K562 (cell line): ENCODE data around the gene ZNF350. TPM values are rescaled to one million over a fixed set of nuclear protein-coding genes. Genes with fewer than 3 reads are reported as not detected.

Experiments
- ATAC-seq: fragments of 200-7000 bp; cut with Tn5 transposase; 3 replicates; pipeline ENCODE4 v1.9.1; 2020; ENCODE audit warnings: moderate library complexity
- BruUV-seq: library from RNA; stranded (reverse); fragments of 400-500 nt; replicated peaks from 2 replicates; lab custom pipeline; 2021; lab: Mats Ljungman, UMichigan
- CTCF ChIA-PET: fragments of 300-600 bp; formaldehyde crosslinking; extraction: SDS; loops from one replicate; lab custom pipeline; 2021; ENCODE audit warnings: low intra/inter-chr PET ratio; lab: Yijun Ruan, JAX
- POLR2A ChIA-PET: fragments of 300-600, 350-650 bp; sonication (Branson Sonifier 250); formaldehyde crosslinking; extraction: SDS; loops from one replicate; lab custom pipeline; 2021; ENCODE audit warnings: antibody characterized with exemption, inconsistent platforms; lab: Yijun Ruan, JAX
- DNase-seq, 4 experiments: peaks; one replicate each; pipeline versions ENCODE4 v3.0.0 to v3.0.0-alpha.2; 2011 to 2018; ENCODE audit warnings: low spot score in 3 of 4, mixed read lengths in 3 of 4; ENCODE audit errors: extremely low read depth in 1 of 4
- FAIRE-seq: peaks from 2 replicates; lab custom pipeline; 2011; peaks lifted over from hg19 to GRCh38; lab: Jason Lieb, UNC
- H2AFZ ChIP-seq: 2 replicates; pipeline ENCODE4 v1.6.0; 2011; ENCODE audit warnings: low read depth, low read length, control low read depth, inconsistent platforms
- H3K27ac ChIP-seq: fragments of 200-600 bp; 3 replicates; pipeline ENCODE4 v1.8.0; 2011; ENCODE audit warnings: low read depth, mild to moderate bottlenecking, control low read depth, inconsistent platforms, low read length, moderate library complexity, mixed read lengths; ENCODE audit errors: extremely low read depth
- H3K27me3 ChIP-seq, 2 experiments: fragments of 300-600 bp in 1 of 2; 2 replicates in 1 of 2; 3 replicates in 1 of 2; pipeline versions ENCODE4 v1.6.0 to v1.8.0; 2011; ENCODE audit warnings: inconsistent platforms in 2 of 2, low read length in 2 of 2, mild to moderate bottlenecking in 1 of 2, mixed read lengths in 1 of 2, moderate library complexity in 1 of 2; ENCODE audit not compliant: control insufficient read depth in 2 of 2, insufficient read depth in 2 of 2
- H3K36me3 ChIP-seq: fragments of 300-600 bp; 3 replicates; pipeline ENCODE4 v1.8.0; 2011; ENCODE audit warnings: mild to moderate bottlenecking, low read length, inconsistent platforms; ENCODE audit not compliant: control insufficient read depth, insufficient read depth
- H3K4me1 ChIP-seq, 2 experiments: fragments of 200-600 bp in 1 of 2; replicated peaks in 1 of 2; 2 replicates in 1 of 2; 3 replicates in 1 of 2; pipeline versions ENCODE4 v1.5.1 to v1.8.0; 2011; ENCODE audit warnings: inconsistent platforms in 2 of 2, low read length in 2 of 2, mild to moderate bottlenecking in 1 of 2, mixed read lengths in 1 of 2, moderate library complexity in 1 of 2; ENCODE audit not compliant: control insufficient read depth in 2 of 2, insufficient read depth in 2 of 2
- H3K4me2 ChIP-seq: 2 replicates; pipeline ENCODE4 v1.6.1; 2011; ENCODE audit warnings: low read length, control low read depth, inconsistent platforms, mixed read lengths; ENCODE audit not compliant: insufficient read depth
- H3K4me3 ChIP-seq: fragments of 200-600 bp; sonication (generic), shearing (Covaris generic); 2 replicates; pipeline ENCODE4 v1.5.1; 2016; ENCODE audit warnings: control low read depth, inconsistent platforms
- H3K79me2 ChIP-seq: fragments of 200-600 bp; 3 replicates; pipeline ENCODE4 v1.8.0; 2011; ENCODE audit warnings: low read length, inconsistent platforms; ENCODE audit not compliant: control insufficient read depth, insufficient read depth
- H3K9ac ChIP-seq, 2 experiments: 2 replicates each; pipeline versions ENCODE4 v1.6.0 to v1.6.1; 2011; ENCODE audit warnings: low read depth in 2 of 2, low read length in 2 of 2, control low read depth in 1 of 2, inconsistent platforms in 1 of 2, mild to moderate bottlenecking in 1 of 2, mixed read lengths in 1 of 2; ENCODE audit not compliant: insufficient read depth in 1 of 2
- H3K9me1 ChIP-seq: one replicate; pipeline ENCODE4 v1.6.0; 2011; ENCODE audit warnings: inconsistent platforms, mild to moderate bottlenecking, low read length, moderate library complexity; ENCODE audit not compliant: control insufficient read depth, insufficient read depth
- H3K9me3 ChIP-seq: replicated peaks from 2 replicates; pipeline ENCODE4 v1.5.1; 2011; ENCODE audit warnings: low read depth, low read length, inconsistent platforms; ENCODE audit not compliant: control insufficient read depth, insufficient read depth
- H4K20me1 ChIP-seq: replicated peaks from 2 replicates; pipeline ENCODE4 v1.6.1; 2011; ENCODE audit warnings: low read length, inconsistent platforms, mixed read lengths; ENCODE audit not compliant: control insufficient read depth, insufficient read depth
- DACH1 ChIP-seq: fragments of 450-650 bp; IDR thresholded peaks from 2 replicates; pipeline ENCODE4 v1.6.1; 2018; ENCODE audit not compliant: partially characterized antibody
- ETV1 ChIP-seq: fragments of 450-650 bp; conservative IDR thresholded peaks from 2 replicates; pipeline ENCODE4 v1.6.1; 2016; ENCODE audit warnings: missing genetic modification characterization, control low read depth, low read depth, missing compliant biosample characterization
- IFI16 ChIP-seq: fragments of 250-450 bp; sonication (Bioruptor Pico); IDR thresholded peaks from 2 replicates; pipeline ENCODE4 v2.1.2; 2022; ENCODE audit warnings: mild to moderate bottlenecking, inconsistent platforms
- MIER1 ChIP-seq: fragments of 450-650 bp; IDR thresholded peaks from 2 replicates; pipeline ENCODE4 v1.6.1; 2016; ENCODE audit warnings: antibody characterized with exemption, mild to moderate bottlenecking, low read depth
- RAD51 ChIP-seq: fragments of 450-650 bp; IDR thresholded peaks from 2 replicates; pipeline ENCODE4 v1.7.1; 2016; ENCODE audit warnings: low read depth, mild to moderate bottlenecking, borderline replicate concordance
- RCOR1 ChIP-seq, 2 experiments: IDR thresholded peaks; 2 replicates each; pipeline ENCODE4 v1.6.1; 2012; ENCODE audit warnings: low read depth in 2 of 2, low read length in 2 of 2, borderline replicate concordance in 1 of 2, improper control_type of control experiment in 1 of 2
- TRIM28 ChIP-seq: fragments of 450-650 bp; IDR thresholded peaks from 2 replicates; pipeline ENCODE4 v1.6.1; 2017
- ZBTB1 ChIP-seq: sonication (generic); formaldehyde crosslinking; IDR thresholded peaks from 2 replicates; pipeline ENCODE4 v1.8.1; 2023; ENCODE audit warnings: missing genetic modification reagents, low read depth, mild to moderate bottlenecking, borderline replicate concordance
- ZBTB9 ChIP-seq: fragments of 450-650 bp; formaldehyde crosslinking; IDR thresholded peaks from 2 replicates; pipeline ENCODE4 v1.4.0; 2020; ENCODE audit warnings: mild to moderate bottlenecking, moderate library complexity
- ZNF75A ChIP-seq: fragments of 450-650 bp; formaldehyde crosslinking; IDR thresholded peaks from 2 replicates; pipeline ENCODE4 v1.4.0; 2020; ENCODE audit warnings: mild to moderate bottlenecking
- WGBS: fragments of 100-300 bp; shearing (Covaris generic); methylation state at CpG from one replicate; pipeline ENCODE4 v1.1.6; 2016; ENCODE audit warnings: low coverage, mixed read lengths; ENCODE audit not compliant: insufficient coverage; ENCODE audit errors: missing lambda C conversion rate; 5-methylcytosine and 5-hydroxymethylcytosine counted together
- in situ Hi-C: fragments of 300-500 bp; cut with MboI; formaldehyde crosslinking; loops from 4 replicates; pipeline ENCODE4 v1.15.0; 2018; ENCODE audit warnings: inconsistent platforms, mixed read lengths
- intact Hi-C: fragments of 100-400 bp; cut with micrococcal nuclease; formaldehyde crosslinking; loops from 2 replicates; pipeline ENCODE4 v1.14.2; 2022
- polyA plus RNA-seq, 8 experiments: library from polyadenylated mRNA; depleted of rRNA in 4 of 8; stranded (reverse) in 5 of 8; unstranded in 3 of 8; fragments of >200 nt; fragmentation: Nextera tagmentation in 2 of 8; fragmentation: Illumina TruSeq in 1 of 8; extraction: Ambion mirVana in 2 of 8; extraction: Trizol in 1 of 8; gene quantifications; 2 replicates each; pipeline versions ENCODE4 v1.2.1 to v1.2.3, GENCODE V29; 2011 to 2014; ENCODE audit warnings: inconsistent platforms in 1 of 8, missing spikeins in 1 of 8
- total RNA-seq, 7 experiments: library from RNA; depleted of rRNA in 6 of 7; stranded (reverse); fragments of >200 nt in 6 of 7; fragmentation: Illumina TruSeq in 2 of 7; extraction: Trizol in 2 of 7; gene quantifications; 2 replicates each; pipeline versions ENCODE4 v1.2.1 to v1.2.3, GENCODE V29; 2011 to 2021; ENCODE audit warnings: low replicate concordance in 1 of 7
- TF ChIP-seq, protein P1 (sequence below): fragments of 450-650 bp; IDR thresholded peaks from 2 replicates; pipeline ENCODE4 v1.6.1; 2016; ENCODE audit warnings: low read depth
- TF ChIP-seq, protein P2 (sequence below): fragments of 450-650 bp; IDR thresholded peaks from 2 replicates; pipeline ENCODE4 v1.6.1; 2018; ENCODE audit warnings: mild to moderate bottlenecking, low read depth; ENCODE audit not compliant: partially characterized antibody

ZNF350 gene
- total and polyA plus RNA-seq, 9 of the 15 experiments (the other 6 are each of a cell fraction or from before 2014, with no cell fraction given), result 1.7 to 4.8 (median 2.9) TPM

DNA sequence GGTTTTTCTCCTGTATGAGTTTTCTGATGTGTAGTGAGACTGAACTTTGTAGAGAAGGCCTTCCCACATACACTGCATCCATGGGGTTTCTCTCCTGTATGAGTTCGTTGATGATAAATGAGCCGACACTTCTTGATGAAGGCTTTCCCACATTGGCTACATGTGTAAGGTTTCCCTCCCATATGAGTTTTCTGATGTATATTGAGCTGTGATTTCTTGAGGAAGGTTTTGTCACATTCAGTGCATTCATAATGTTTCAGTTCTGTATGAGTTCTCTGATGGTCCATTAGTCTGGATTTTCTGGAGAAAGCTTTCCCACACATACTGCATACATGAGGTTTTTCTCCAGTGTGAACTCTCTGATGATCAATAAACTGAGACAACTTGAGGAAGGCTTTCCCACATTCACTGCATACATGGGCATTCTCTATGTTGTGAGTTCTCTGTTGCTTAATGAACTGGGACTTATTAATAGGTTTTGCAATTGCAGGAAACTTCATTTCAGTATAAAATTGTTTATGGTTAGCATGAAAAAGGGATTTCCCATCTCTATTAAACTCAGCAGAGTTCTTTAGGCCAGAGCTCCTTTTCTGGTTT is 7.5 kb upstream of the ZNF350 start:
- H4K20me1 ChIP-seq, result no peaks in the 10 kb centered on the region
- H3K27ac ChIP-seq, result no peak overlapping the region
- H3K9ac ChIP-seq, result no peak overlapping the region
- no peaks in the 10 kb centered on the region for H3K79me2 ChIP-seq
- no peaks in the 10 kb centered on the region for H3K27me3 ChIP-seq
- CTCF ChIA-PET, result interaction anchor here (0.6 kb wide), 1 partner anchor 356 kb away, joined by 3 read pairs; no protein-coding TSS in a partner anchor
- FAIRE-seq, result no peak
- no peaks in the 10 kb centered on the region for H3K4me1 ChIP-seq
- intact Hi-C loops (no loop called here), in situ Hi-C loops (no loop called here)
- H3K36me3 ChIP-seq, result no peaks in the 10 kb centered on the region
- H3K9me3 ChIP-seq, result peaks cover 21% of the 10 kb centered on the region
- no peak overlapping the region for H3K4me3 ChIP-seq
- no peak for DNase-seq
- H3K4me2 ChIP-seq, result no peak overlapping the region
- no peaks in the 10 kb centered on the region for H3K9me1 ChIP-seq
- no TSS peak for BruUV-seq
- POLR2A ChIA-PET, result no interaction called here
- 22% methylated on average over 2 of the region's 2 CpGs for WGBS
- ATAC-seq, result no peak
- H2AFZ ChIP-seq, result no peak overlapping the region
- TF ChIP-seq MIER1, result no peak
- no peak for TF ChIP-seq RCOR1 (IDR thresholded peaks at IDR 0.05; ENCODE audit: borderline replicate concordance in 1 of 2, low read depth in 2 of 2, low read length in 2 of 2)
- peak; percentile 94 for TF ChIP-seq ZNF75A (CRISPR knock-in tag)
- no peak for TF ChIP-seq DACH1
- TF ChIP-seq, protein P1, sequence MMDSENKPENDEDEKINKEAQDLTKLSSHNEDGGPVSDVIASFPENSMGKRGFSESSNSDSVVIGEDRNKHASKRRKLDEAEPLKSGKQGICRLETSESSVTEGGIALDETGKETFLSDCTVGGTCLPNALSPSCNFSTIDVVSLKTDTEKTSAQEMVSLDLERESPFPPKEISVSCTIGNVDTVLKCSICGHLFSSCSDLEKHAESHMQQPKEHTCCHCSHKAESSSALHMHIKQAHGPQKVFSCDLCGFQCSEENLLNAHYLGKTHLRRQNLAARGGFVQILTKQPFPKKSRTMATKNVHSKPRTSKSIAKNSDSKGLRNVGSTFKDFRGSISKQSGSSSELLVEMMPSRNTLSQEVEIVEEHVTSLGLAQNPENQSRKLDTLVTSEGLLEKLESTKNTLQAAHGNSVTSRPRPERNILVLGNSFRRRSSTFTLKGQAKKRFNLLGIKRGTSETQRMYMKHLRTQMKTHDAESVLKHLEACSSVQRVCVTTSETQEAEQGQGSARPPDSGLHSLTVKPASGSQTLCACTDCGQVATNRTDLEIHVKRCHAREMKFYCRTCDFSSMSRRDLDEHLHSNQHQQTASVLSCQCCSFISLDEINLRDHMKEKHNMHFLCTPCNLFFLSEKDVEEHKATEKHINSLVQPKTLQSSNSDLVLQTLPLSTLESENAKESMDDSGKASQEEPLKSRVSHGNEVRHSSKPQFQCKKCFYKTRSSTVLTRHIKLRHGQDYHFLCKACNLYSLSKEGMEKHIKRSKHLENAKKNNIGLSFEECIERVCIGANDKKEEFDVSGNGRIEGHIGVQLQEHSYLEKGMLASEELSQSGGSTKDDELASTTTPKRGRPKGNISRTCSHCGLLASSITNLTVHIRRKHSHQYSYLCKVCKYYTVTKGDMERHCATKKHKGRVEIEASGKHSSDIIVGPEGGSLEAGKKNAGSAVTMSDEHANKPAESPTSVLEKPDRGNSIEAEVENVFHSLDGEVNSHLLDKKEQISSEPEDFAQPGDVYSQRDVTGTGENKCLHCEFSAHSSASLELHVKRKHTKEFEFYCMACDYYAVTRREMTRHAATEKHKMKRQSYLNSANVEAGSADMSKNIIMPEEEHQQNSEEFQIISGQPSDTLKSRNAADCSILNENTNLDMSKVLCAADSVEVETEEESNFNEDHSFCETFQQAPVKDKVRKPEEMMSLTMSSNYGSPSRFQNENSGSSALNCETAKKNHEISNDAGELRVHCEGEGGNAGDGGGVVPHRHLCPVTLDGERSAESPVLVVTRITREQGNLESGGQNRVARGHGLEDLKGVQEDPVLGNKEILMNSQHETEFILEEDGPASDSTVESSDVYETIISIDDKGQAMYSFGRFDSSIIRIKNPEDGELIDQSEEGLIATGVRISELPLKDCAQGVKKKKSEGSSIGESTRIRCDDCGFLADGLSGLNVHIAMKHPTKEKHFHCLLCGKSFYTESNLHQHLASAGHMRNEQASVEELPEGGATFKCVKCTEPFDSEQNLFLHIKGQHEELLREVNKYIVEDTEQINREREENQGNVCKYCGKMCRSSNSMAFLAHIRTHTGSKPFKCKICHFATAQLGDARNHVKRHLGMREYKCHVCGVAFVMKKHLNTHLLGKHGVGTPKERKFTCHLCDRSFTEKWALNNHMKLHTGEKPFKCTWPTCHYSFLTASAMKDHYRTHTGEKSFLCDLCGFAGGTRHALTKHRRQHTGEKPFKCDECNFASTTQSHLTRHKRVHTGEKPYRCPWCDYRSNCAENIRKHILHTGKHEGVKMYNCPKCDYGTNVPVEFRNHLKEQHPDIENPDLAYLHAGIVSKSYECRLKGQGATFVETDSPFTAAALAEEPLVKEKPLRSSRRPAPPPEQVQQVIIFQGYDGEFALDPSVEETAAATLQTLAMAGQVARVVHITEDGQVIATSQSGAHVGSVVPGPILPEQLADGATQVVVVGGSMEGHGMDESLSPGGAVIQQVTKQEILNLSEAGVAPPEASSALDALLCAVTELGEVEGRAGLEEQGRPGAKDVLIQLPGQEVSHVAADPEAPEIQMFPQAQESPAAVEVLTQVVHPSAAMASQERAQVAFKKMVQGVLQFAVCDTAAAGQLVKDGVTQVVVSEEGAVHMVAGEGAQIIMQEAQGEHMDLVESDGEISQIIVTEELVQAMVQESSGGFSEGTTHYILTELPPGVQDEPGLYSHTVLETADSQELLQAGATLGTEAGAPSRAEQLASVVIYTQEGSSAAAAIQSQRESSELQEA, result no peak
- no peak for TF ChIP-seq RAD51
- TF ChIP-seq, protein P2, sequence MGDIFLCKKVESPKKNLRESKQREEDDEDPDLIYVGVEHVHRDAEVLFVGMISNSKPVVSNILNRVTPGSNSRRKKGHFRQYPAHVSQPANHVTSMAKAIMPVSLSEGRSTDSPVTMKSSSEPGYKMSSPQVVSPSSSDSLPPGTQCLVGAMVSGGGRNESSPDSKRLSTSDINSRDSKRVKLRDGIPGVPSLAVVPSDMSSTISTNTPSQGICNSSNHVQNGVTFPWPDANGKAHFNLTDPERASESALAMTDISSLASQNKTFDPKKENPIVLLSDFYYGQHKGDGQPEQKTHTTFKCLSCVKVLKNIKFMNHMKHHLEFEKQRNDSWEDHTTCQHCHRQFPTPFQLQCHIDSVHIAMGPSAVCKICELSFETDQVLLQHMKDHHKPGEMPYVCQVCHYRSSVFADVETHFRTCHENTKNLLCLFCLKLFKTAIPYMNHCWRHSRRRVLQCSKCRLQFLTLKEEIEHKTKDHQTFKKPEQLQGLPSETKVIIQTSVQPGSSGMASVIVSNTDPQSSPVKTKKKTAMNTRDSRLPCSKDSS, result peak; percentile 24
- no peak for TF ChIP-seq ZBTB9 (CRISPR knock-in tag)
- TF ChIP-seq ZBTB1 (CRISPR knock-in tag), result no peak
- no peak for TF ChIP-seq ETV1
- TF ChIP-seq TRIM28, result 0 out of 2 replicates have a peak, but pooled peaks have one; percentile 71
- TF ChIP-seq IFI16 (CRISPR knock-in tag), result no peak
